GM19240 (cell line): ENCODE data around the gene PRRC1.

Experiments
- DNase-seq: peaks from one replicate; pipeline ENCODE4 v3.0.0; 2011; ENCODE audit warnings: low spot score; ENCODE audit not compliant: insufficient read length

Gene PRRC1

GRCh38 chr5:127580731-127581130 lies 63.3 kb downstream of the PRRC1 start:
- no peak for DNase-seq

GRCh38 chr5:127581450-127581849 lies 64.0 kb downstream of the PRRC1 start:
- DNase-seq = no peak

- DNase-seq = no peak
Measured at GRCh38 chr5:127582773-127583370, 65.4 kb downstream of the PRRC1 start.

GRCh38 chr5:127583866-127584265 lies 66.4 kb downstream of the PRRC1 start:
- no peak for DNase-seq

GRCh38 chr5:127585661-127586060 lies 68.2 kb downstream of the PRRC1 start:
- no peak for DNase-seq

- DNase-seq = no peak
Measured at GRCh38 chr5:127586066-127586770, 68.8 kb downstream of the PRRC1 start.

GRCh38 chr5:127586811-127587210 lies 69.4 kb downstream of the PRRC1 start:
- DNase-seq = no peak

GRCh38 chr5:127587246-127587917 lies 69.9 kb downstream of the PRRC1 start:
- DNase-seq = no peak

- DNase-seq = no peak
Measured at GRCh38 chr5:127588368-127588767, 70.9 kb downstream of the PRRC1 start.

GRCh38 chr5:127589309-127590030 lies 72.0 kb downstream of the PRRC1 start:
- DNase-seq = no peak

GRCh38 chr5:127590156-127590722 lies 72.8 kb downstream of the PRRC1 start:
- DNase-seq = no peak

GRCh38 chr5:127595484-127596368 lies 78.3 kb downstream of the PRRC1 start:
- DNase-seq = no peak

- DNase-seq = no peak
Measured at GRCh38 chr5:127596501-127596900, 79.1 kb downstream of the PRRC1 start.

- DNase-seq = no peak
Measured at GRCh38 chr5:127599320-127599719, 81.9 kb downstream of the PRRC1 start.

- DNase-seq = no peak
Measured at GRCh38 chr5:127599847-127600246, 82.4 kb downstream of the PRRC1 start.

GRCh38 chr5:127601111-127601510 lies 83.7 kb downstream of the PRRC1 start:
- DNase-seq = no peak

GRCh38 chr5:127601601-127602000 lies 84.2 kb downstream of the PRRC1 start:
- DNase-seq = no peak

- no peak for DNase-seq
Measured at GRCh38 chr5:127602481-127602880, 85.0 kb downstream of the PRRC1 start.

GRCh38 chr5:127602896-127603844 lies 85.7 kb downstream of the PRRC1 start:
- no peak for DNase-seq
